Ovary (tissue), 3 donors: ENCODE data around the gene RGP1.

ENCODE experiments used
- EP300 ChIP-seq: sonication (generic); formaldehyde crosslinking; IDR thresholded peaks from one replicate; pipeline ENCODE4 v1.6.1; 2017; ENCODE audit warnings: antibody characterized with exemption
- POLR2A ChIP-seq: fragments of 450-650 bp; IDR thresholded peaks from one replicate; pipeline ENCODE4 v1.6.1; 2017; ENCODE audit warnings: antibody characterized with exemption, mild to moderate bottlenecking, moderate library complexity
- TF ChIP-seq, protein P1 (sequence below), 3 donors: fragments of 450-650 bp in 2 of 3; fragments of 200-600 bp in 1 of 3; IDR thresholded peaks; one replicate each; pipeline versions ENCODE4 v1.5.1 to v1.8.0; 2016 to 2022; ENCODE audit warnings: antibody characterized with exemption in 3 of 3, mild to moderate bottlenecking in 1 of 3
- donor health status: DM: no; HTN: no; CAD: no.

DNA sequence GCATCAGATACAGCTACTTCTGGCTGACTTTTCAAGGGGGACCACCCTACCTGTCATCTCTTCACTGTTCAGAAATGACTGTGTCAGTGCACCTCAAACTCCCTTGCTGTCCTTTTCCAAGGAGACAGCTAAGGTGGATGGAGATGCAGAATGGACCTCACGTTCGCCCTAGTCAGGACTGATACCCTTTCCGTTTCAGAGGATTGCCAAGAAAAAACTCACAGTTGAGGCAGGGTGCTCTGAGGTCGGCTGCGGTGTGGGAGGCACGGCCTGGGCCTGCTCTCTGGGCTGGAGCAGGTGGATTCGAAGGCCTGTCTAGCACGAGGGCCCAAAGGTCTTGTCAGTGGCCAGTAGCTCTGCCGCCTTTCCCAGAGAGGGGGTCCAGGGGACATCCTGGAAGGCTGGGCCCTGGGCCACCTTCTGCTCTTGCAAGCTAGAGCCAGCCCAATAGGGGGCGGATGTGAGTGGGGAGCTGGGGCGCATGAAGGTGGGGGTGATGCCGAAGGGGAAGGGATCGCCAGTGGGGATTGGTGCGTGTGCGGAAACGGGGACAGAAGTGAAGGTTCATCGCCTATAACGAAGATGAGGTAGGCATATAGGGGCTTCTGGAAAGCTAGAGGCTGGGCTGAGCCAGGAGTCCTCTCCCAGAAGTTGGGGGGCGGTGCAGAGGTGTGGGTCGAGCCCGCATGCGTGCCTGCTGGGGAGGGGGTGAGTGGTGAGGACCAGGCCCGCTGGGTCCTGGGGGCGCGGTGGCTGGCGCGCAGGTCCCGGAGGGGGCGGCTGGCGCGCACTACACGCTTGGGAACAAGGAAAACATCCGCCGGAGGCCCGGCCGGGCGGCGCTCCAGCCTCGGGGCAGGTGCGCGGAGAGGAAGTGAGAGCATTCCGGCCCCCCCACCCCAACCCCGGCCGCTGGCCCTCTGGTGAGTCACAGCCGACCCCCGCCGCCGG lies 7.5 kb downstream of the RGP1 start:
- TF ChIP-seq, protein P1, sequence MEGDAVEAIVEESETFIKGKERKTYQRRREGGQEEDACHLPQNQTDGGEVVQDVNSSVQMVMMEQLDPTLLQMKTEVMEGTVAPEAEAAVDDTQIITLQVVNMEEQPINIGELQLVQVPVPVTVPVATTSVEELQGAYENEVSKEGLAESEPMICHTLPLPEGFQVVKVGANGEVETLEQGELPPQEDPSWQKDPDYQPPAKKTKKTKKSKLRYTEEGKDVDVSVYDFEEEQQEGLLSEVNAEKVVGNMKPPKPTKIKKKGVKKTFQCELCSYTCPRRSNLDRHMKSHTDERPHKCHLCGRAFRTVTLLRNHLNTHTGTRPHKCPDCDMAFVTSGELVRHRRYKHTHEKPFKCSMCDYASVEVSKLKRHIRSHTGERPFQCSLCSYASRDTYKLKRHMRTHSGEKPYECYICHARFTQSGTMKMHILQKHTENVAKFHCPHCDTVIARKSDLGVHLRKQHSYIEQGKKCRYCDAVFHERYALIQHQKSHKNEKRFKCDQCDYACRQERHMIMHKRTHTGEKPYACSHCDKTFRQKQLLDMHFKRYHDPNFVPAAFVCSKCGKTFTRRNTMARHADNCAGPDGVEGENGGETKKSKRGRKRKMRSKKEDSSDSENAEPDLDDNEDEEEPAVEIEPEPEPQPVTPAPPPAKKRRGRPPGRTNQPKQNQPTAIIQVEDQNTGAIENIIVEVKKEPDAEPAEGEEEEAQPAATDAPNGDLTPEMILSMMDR (IDR thresholded peaks at IDR 0.05): peak; percentile 8 to 32 (median 31)
- TF ChIP-seq POLR2A: no peak
- no peak for TF ChIP-seq EP300
